Osteoblast (primary cell): ENCODE data around the gene NOP16. TPM values are rescaled to one million over a fixed set of nuclear protein-coding genes. Genes with fewer than 3 reads are reported as not detected.

ENCODE experiments used
- DNase-seq: peaks from one replicate; pipeline ENCODE4 v3.0.0; 2011; ENCODE audit warnings: low spot score, mixed read lengths; ENCODE audit not compliant: insufficient read length; ENCODE audit errors: missing footprints
- H2AFZ ChIP-seq: 2 replicates; pipeline ENCODE4 v1.6.0; 2011; ENCODE audit warnings: mild to moderate bottlenecking, low read length
- H3K27ac ChIP-seq: 2 replicates; pipeline ENCODE4 v1.5.1; 2011; ENCODE audit warnings: mild to moderate bottlenecking, low read depth, low read length, moderate library complexity
- H3K27me3 ChIP-seq: 2 replicates; pipeline ENCODE4 v1.6.0; 2012; ENCODE audit warnings: mild to moderate bottlenecking, control low read depth, inconsistent platforms, low read length, moderate library complexity; ENCODE audit not compliant: insufficient read depth
- H3K36me3 ChIP-seq: 2 replicates; pipeline ENCODE4 v1.5.1; 2011; ENCODE audit warnings: mild to moderate bottlenecking, low read length, control low read depth, moderate library complexity; ENCODE audit not compliant: insufficient read depth
- H3K4me1 ChIP-seq: 2 replicates; pipeline ENCODE4 v1.5.1; 2011; ENCODE audit warnings: mild to moderate bottlenecking, low read length, control low read depth, moderate library complexity; ENCODE audit not compliant: insufficient read depth
- H3K4me2 ChIP-seq: 2 replicates; pipeline ENCODE4 v1.6.0; 2011; ENCODE audit warnings: mild to moderate bottlenecking, low read length; ENCODE audit not compliant: insufficient read depth
- H3K4me3 ChIP-seq: fragments of 200-600 bp; sonication (generic); 3 replicates; pipeline ENCODE4 v1.5.1; 2012; ENCODE audit warnings: mild to moderate bottlenecking, low read length, inconsistent platforms; ENCODE audit not compliant: insufficient read depth
- H3K79me2 ChIP-seq: 2 replicates; pipeline ENCODE4 v1.6.0; 2012; ENCODE audit warnings: mild to moderate bottlenecking, low read length, control low read depth, inconsistent platforms; ENCODE audit not compliant: insufficient read depth
- H3K9me3 ChIP-seq: 2 replicates; pipeline ENCODE4 v1.5.1; 2011; ENCODE audit warnings: low read depth, low read length, control low read depth
- H4K20me1 ChIP-seq: 2 replicates; pipeline ENCODE4 v1.6.0; 2012; ENCODE audit warnings: mild to moderate bottlenecking, low read length, control low read depth; ENCODE audit not compliant: insufficient read depth
- CTCF ChIP-seq: IDR thresholded peaks from 2 replicates; pipeline ENCODE4 v1.5.1; 2011; ENCODE audit warnings: mild to moderate bottlenecking, low read depth, low read length, moderate library complexity; ENCODE audit errors: extremely low read depth
- total RNA-seq: library from RNA; depleted of rRNA; stranded (reverse); fragments of >200 nt; gene quantifications from 2 replicates; pipeline ENCODE4 v1.2.3, GENCODE V29; 2012

Gene NOP16
- total RNA-seq, 1 donor: 8.0 TPM

- no peaks in the 10 kb centered on the region for H3K4me1 ChIP-seq
- DNase-seq: no peak
- no peaks in the 10 kb centered on the region for H3K9me3 ChIP-seq
- no peak overlapping the region for H3K4me3 ChIP-seq
- H3K4me2 ChIP-seq: peak overlapping the region; percentile 18
- no peaks in the 10 kb centered on the region for H3K79me2 ChIP-seq
- TF ChIP-seq CTCF: no peak
- H4K20me1 ChIP-seq: no peaks in the 10 kb centered on the region
- H3K36me3 ChIP-seq: no peaks in the 10 kb centered on the region
- no peak overlapping the region for H3K27ac ChIP-seq
- peaks cover 14% of the 10 kb centered on the region for H3K27me3 ChIP-seq
- no peak overlapping the region for H2AFZ ChIP-seq
These were observed 35.8 kb upstream of the NOP16 start for GRCh38 chr5:176424181-176424580.

GRCh38 chr5:176420972-176421544 is 32.7 kb upstream of the NOP16 start:
- Histone ChIP-seq H3K36me3 (no peaks in the 10 kb centered on the region), H3K27ac (no peak overlapping the region), H3K4me1 (peaks cover 3% of the 10 kb centered on the region), H3K79me2 (peaks cover 3% of the 10 kb centered on the region), H4K20me1 (no peaks in the 10 kb centered on the region), H2AFZ (no peak overlapping the region), H3K4me3 (no peak overlapping the region), H3K27me3 (peaks cover 14% of the 10 kb centered on the region), H3K9me3 (no peaks in the 10 kb centered on the region), H3K4me2 (no peak overlapping the region)
- DNase-seq: no peak
- TF ChIP-seq CTCF: no peak

- H3K27me3 ChIP-seq: peaks cover 14% of the 10 kb centered on the region
- no peak for TF ChIP-seq CTCF
- H3K27ac ChIP-seq: no peak overlapping the region
- H3K79me2 ChIP-seq: peaks cover 13% of the 10 kb centered on the region
- peaks cover 2% of the 10 kb centered on the region for H4K20me1 ChIP-seq
- H3K36me3 ChIP-seq: no peaks in the 10 kb centered on the region
- H2AFZ ChIP-seq: no peak overlapping the region
- no peak overlapping the region for H3K4me3 ChIP-seq
- no peak for DNase-seq
- H3K4me2 ChIP-seq: no peak overlapping the region
- no peaks in the 10 kb centered on the region for H3K9me3 ChIP-seq
- peaks cover 10% of the 10 kb centered on the region for H3K4me1 ChIP-seq
These were observed 31.7 kb upstream of the NOP16 start for GRCh38 chr5:176420086-176420485.

- Histone ChIP-seq H3K79me2 (peaks cover 31% of the 10 kb centered on the region), H3K4me2 (no peak overlapping the region), H3K27ac (no peak overlapping the region), H3K4me1 (peaks cover 11% of the 10 kb centered on the region), H3K36me3 (no peaks in the 10 kb centered on the region), H3K4me3 (no peak overlapping the region), H3K9me3 (no peaks in the 10 kb centered on the region), H3K27me3 (peaks cover 9% of the 10 kb centered on the region), H4K20me1 (peaks cover 17% of the 10 kb centered on the region), H2AFZ (no peak overlapping the region)
- no peak for DNase-seq
- no peak for TF ChIP-seq CTCF
These were observed 29.9 kb upstream of the NOP16 start for GRCh38 chr5:176418251-176418650.
